ENCODE results near the gene LRRC38.

LRRC38 gene

DNA sequence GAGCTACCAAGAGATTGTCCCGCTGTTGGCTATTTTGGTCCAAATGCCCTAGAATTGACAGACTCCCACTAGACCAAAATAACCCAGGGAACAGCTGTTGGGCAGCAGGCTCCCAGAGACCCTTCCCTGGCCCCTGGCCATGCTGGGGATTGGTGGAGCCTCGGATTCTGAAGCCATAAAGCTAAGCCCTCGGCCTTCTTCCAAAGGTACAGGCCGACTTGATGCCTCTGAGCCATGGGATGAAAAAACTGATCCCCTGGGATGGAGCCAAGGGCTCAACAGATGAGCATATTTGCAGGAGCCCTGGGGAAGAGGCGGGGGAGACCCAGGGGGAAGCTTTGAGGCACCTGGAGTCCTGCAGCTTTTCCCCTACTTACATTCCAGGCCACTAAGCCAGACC is 1.0 kb upstream of the LRRC38 start:
- TF ChIP-seq POLR2A (IDR thresholded peaks at IDR 0.05; ENCODE audit: extremely low read depth, insufficient read length) (no peak), MAX (IDR thresholded peaks at IDR 0.05; ENCODE audit: low read depth, low read length) (no peak), MYC (IDR thresholded peaks at IDR 0.05; ENCODE audit: low read depth, low read length) (no peak)
- TF ChIP-seq, protein P1, sequence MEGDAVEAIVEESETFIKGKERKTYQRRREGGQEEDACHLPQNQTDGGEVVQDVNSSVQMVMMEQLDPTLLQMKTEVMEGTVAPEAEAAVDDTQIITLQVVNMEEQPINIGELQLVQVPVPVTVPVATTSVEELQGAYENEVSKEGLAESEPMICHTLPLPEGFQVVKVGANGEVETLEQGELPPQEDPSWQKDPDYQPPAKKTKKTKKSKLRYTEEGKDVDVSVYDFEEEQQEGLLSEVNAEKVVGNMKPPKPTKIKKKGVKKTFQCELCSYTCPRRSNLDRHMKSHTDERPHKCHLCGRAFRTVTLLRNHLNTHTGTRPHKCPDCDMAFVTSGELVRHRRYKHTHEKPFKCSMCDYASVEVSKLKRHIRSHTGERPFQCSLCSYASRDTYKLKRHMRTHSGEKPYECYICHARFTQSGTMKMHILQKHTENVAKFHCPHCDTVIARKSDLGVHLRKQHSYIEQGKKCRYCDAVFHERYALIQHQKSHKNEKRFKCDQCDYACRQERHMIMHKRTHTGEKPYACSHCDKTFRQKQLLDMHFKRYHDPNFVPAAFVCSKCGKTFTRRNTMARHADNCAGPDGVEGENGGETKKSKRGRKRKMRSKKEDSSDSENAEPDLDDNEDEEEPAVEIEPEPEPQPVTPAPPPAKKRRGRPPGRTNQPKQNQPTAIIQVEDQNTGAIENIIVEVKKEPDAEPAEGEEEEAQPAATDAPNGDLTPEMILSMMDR (IDR thresholded peaks at IDR 0.05; ENCODE audit: low read depth, low read length): no peak
- no peak overlapping the region for H3K4me3 ChIP-seq (ENCODE audit: low read depth, low read length)
- no peak for DNase-seq (ENCODE audit: low read depth)

- no peak for DNase-seq (ENCODE audit: low read depth)
- TF ChIP-seq POLR2A (IDR thresholded peaks at IDR 0.05; ENCODE audit: extremely low read depth, insufficient read length) (no peak), MYC (IDR thresholded peaks at IDR 0.05; ENCODE audit: low read depth, low read length) (no peak), MAX (IDR thresholded peaks at IDR 0.05; ENCODE audit: low read depth, low read length) (no peak)
- TF ChIP-seq, protein P1 (IDR thresholded peaks at IDR 0.05; ENCODE audit: low read depth, low read length): no peak
- H3K4me3 ChIP-seq (ENCODE audit: low read depth, low read length): no peak overlapping the region
Observed at GRCh38 chr1:13513063-13513894, 524 bp downstream of the LRRC38 start.

DNA sequence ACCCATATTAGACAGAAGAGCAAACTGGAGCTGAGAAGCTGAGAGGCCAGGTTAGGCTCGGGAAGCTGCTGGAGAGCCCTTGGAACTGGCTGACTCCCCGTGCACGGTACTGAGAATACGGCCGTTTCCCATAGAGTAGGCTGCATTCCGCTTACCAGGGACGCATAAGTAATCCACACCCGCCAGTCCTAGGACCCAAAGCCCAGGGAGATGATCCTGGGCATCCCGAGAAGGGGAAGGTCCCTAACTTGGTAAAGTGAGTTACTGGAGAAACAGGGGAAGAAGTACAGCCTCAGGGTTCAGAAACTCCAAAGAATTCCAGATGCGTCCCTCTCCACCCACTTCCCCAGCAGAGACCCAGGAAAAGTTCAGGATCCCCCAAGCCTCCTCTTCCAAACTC is 1.3 kb downstream of the LRRC38 start:
- H3K4me3 ChIP-seq (ENCODE audit: low read depth, low read length): no peak overlapping the region
- no peak for DNase-seq (ENCODE audit: low read depth)
- TF ChIP-seq, protein P1 (IDR thresholded peaks at IDR 0.05; ENCODE audit: low read depth, low read length): no peak
- TF ChIP-seq MAX (IDR thresholded peaks at IDR 0.05; ENCODE audit: low read depth, low read length) (no peak), MYC (IDR thresholded peaks at IDR 0.05; ENCODE audit: low read depth, low read length) (no peak), POLR2A (IDR thresholded peaks at IDR 0.05; ENCODE audit: extremely low read depth, insufficient read length) (no peak)

DNA sequence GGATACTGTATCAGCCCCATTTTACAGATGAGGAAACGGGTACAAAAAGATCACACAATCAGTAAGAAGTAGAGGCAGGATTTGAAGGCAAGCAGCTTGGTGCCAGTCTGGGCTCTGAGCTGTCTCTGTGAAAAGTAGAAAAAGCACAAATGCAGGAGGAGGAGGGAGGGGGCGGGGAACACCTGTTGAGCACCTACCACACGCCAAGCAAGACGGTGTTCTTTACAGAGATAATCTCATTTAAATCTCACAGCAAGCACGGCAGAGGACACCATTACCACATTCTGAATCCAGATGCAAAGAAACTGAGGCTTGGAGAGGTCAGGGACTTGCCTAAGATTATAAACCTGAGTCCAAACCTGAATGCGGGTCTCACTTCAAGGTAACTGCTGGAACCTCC is 3.3 kb downstream of the LRRC38 start:
- H3K4me3 ChIP-seq (ENCODE audit: low read depth, low read length): no peak overlapping the region
- TF ChIP-seq MYC (IDR thresholded peaks at IDR 0.05; ENCODE audit: low read depth, low read length): no peak
- no peak for TF ChIP-seq MAX (IDR thresholded peaks at IDR 0.05; ENCODE audit: low read depth, low read length)
- TF ChIP-seq, protein P1 (IDR thresholded peaks at IDR 0.05; ENCODE audit: low read depth, low read length): no peak
- TF ChIP-seq POLR2A (IDR thresholded peaks at IDR 0.05; ENCODE audit: extremely low read depth, insufficient read length): no peak
- no peak for DNase-seq (ENCODE audit: low read depth)

DNA sequence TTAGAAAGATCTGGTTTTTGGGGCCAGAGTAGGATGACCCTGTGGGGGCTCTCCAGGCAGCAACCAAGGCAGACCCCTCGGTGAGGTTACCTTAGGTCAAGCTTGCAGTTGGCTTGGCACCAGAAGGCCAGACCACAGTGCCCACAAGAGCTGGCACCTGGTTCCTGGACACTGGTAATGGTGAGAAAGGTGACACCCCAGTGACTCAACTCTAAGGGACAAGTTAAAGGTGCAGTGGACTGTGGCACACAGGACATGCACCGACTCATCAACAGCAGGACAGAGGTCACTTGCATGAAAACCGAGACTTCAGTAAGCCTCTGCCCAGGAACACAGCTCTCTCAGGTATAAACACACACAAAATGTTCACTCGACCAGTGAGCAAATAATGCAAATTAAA is 6.7 kb downstream of the LRRC38 start:
- no peak for DNase-seq (ENCODE audit: low read depth)
- H3K4me3 ChIP-seq (ENCODE audit: low read depth, low read length): no peak overlapping the region
- TF ChIP-seq MYC (IDR thresholded peaks at IDR 0.05; ENCODE audit: low read depth, low read length) (no peak), POLR2A (IDR thresholded peaks at IDR 0.05; ENCODE audit: extremely low read depth, insufficient read length) (no peak), MAX (IDR thresholded peaks at IDR 0.05; ENCODE audit: low read depth, low read length) (no peak)
- TF ChIP-seq, protein P1 (IDR thresholded peaks at IDR 0.05; ENCODE audit: low read depth, low read length): no peak
